HepG2 (cell line): ENCODE results near the gene COMMD7. TPM values are rescaled to one million over a fixed set of nuclear protein-coding genes. Genes with fewer than 3 reads are reported as not detected.

ENCODE experiments used
- BRCA1 ChIP-seq: sonication (generic); formaldehyde crosslinking; IDR thresholded peaks from 2 replicates; pipeline ENCODE4 v1.4.0; 2020; ENCODE audit warnings: missing genetic modification reagents
- ISL2 ChIP-seq: sonication (generic); formaldehyde crosslinking; IDR thresholded peaks from 2 replicates; pipeline ENCODE4 v1.5.0; 2020; ENCODE audit warnings: missing genetic modification reagents
- KDM5A ChIP-seq: fragments of 200-600 bp; sonication (generic); IDR thresholded peaks from 2 replicates; pipeline ENCODE4 v1.7.0; 2018; ENCODE audit warnings: antibody characterized with exemption, mild to moderate bottlenecking, low read length, borderline replicate concordance
- NR2C2 ChIP-seq: sonication (generic); formaldehyde crosslinking; IDR thresholded peaks from 2 replicates; pipeline ENCODE4 v1.4.0; 2020; ENCODE audit warnings: missing genetic modification reagents, mild to moderate bottlenecking, moderate library complexity, borderline replicate concordance
- ZNF224 ChIP-seq: sonication (generic); formaldehyde crosslinking; IDR thresholded peaks from 2 replicates; pipeline ENCODE4 v1.5.0; 2020; ENCODE audit warnings: mild to moderate bottlenecking, missing genetic modification reagents
- ZNF230 ChIP-seq: sonication (generic); formaldehyde crosslinking; IDR thresholded peaks from 2 replicates; pipeline ENCODE4 v1.4.0; 2020; ENCODE audit warnings: mild to moderate bottlenecking, missing genetic modification reagents
- ZNF317 ChIP-seq: sonication (generic); formaldehyde crosslinking; IDR thresholded peaks from 2 replicates; pipeline ENCODE4 v1.5.0; 2020; ENCODE audit warnings: mild to moderate bottlenecking, missing genetic modification reagents
- ZNF543 ChIP-seq: sonication (generic); formaldehyde crosslinking; IDR thresholded peaks from 2 replicates; pipeline ENCODE4 v1.4.0; 2020; ENCODE audit warnings: mild to moderate bottlenecking, missing genetic modification reagents
- ZNF614 ChIP-seq: IDR thresholded peaks from 2 replicates; pipeline ENCODE4 v1.6.1; 2018; ENCODE audit warnings: missing biosample characterization, missing genetic modification reagents, inconsistent platforms, borderline replicate concordance
- ZNF891 ChIP-seq: sonication (generic); formaldehyde crosslinking; IDR thresholded peaks from 2 replicates; pipeline ENCODE4 v1.5.0; 2020; ENCODE audit warnings: mild to moderate bottlenecking, missing genetic modification reagents
- ZSCAN21 ChIP-seq: sonication (generic); formaldehyde crosslinking; IDR thresholded peaks from 2 replicates; pipeline ENCODE4 v1.8.0; 2022; ENCODE audit warnings: mild to moderate bottlenecking, missing genetic modification reagents, moderate library complexity, borderline replicate concordance
- polyA plus RNA-seq, 8 experiments: library from polyadenylated mRNA; depleted of rRNA in 3 of 8; stranded (reverse) in 7 of 8; unstranded in 1 of 8; fragments of >200 nt; fragmentation: Illumina TruSeq in 4 of 8; extraction: Trizol in 4 of 8; gene quantifications; 2 replicates each; pipeline versions ENCODE4 v1.2.1 to v1.2.3, GENCODE V29; 2011 to 2016; ENCODE audit warnings: low read depth in 4 of 8, missing spikeins in 1 of 8, mixed read lengths in 1 of 8; ENCODE audit not compliant: insufficient read depth in 1 of 8
- total RNA-seq, 5 experiments: library from RNA; depleted of rRNA; stranded (reverse); fragments of >200 nt; fragmentation: Illumina TruSeq; extraction: Trizol; gene quantifications; 2 replicates each; pipeline ENCODE4 v1.2.3, GENCODE V29; 2016; ENCODE audit warnings: low read depth in 1 of 5
- TF ChIP-seq, protein P1 (sequence below): sonication (generic); formaldehyde crosslinking; IDR thresholded peaks from 2 replicates; pipeline ENCODE4 v1.9.0; 2022; ENCODE audit warnings: low read depth, missing genetic modification reagents
- TF ChIP-seq, protein P2 (sequence below): sonication (generic); formaldehyde crosslinking; IDR thresholded peaks from 2 replicates; pipeline ENCODE4 v1.4.0; 2020; ENCODE audit warnings: missing genetic modification reagents; ENCODE audit errors: not compliant biosample characterization
- TF ChIP-seq, protein P3 (sequence below): sonication (generic); formaldehyde crosslinking; conservative IDR thresholded peaks from 2 replicates; pipeline ENCODE4 v1.8.0; 2022; ENCODE audit warnings: missing genetic modification reagents
- TF ChIP-seq, protein P4 (sequence below), 2 experiments: fragments of 450-650 bp in 1 of 2; sonication (generic) in 1 of 2; formaldehyde crosslinking; IDR thresholded peaks; 2 replicates each; pipeline versions ENCODE4 v1.5.0 to v1.8.0; 2020 to 2022; ENCODE audit warnings: mild to moderate bottlenecking in 1 of 2, missing genetic modification reagents in 1 of 2
- TF ChIP-seq, protein P5 (sequence below): IDR thresholded peaks from 2 replicates; pipeline ENCODE4 v1.6.1; 2016; ENCODE audit warnings: mild to moderate bottlenecking
- TF ChIP-seq, protein P6 (sequence below): sonication (generic); formaldehyde crosslinking; IDR thresholded peaks from 2 replicates; pipeline ENCODE4 v1.5.0; 2020; ENCODE audit warnings: mild to moderate bottlenecking, missing genetic modification reagents, borderline replicate concordance
- TF ChIP-seq, protein P7 (sequence below): sonication (generic); formaldehyde crosslinking; IDR thresholded peaks from 2 replicates; pipeline ENCODE4 v1.5.0; 2020; ENCODE audit warnings: mild to moderate bottlenecking, missing genetic modification reagents, moderate library complexity

COMMD7 gene
- total and polyA plus RNA-seq, 2 of the 13 experiments (the other 11 are each of a cell fraction or from before 2014, with no cell fraction given): 42.1 to 53.3 TPM

DNA sequence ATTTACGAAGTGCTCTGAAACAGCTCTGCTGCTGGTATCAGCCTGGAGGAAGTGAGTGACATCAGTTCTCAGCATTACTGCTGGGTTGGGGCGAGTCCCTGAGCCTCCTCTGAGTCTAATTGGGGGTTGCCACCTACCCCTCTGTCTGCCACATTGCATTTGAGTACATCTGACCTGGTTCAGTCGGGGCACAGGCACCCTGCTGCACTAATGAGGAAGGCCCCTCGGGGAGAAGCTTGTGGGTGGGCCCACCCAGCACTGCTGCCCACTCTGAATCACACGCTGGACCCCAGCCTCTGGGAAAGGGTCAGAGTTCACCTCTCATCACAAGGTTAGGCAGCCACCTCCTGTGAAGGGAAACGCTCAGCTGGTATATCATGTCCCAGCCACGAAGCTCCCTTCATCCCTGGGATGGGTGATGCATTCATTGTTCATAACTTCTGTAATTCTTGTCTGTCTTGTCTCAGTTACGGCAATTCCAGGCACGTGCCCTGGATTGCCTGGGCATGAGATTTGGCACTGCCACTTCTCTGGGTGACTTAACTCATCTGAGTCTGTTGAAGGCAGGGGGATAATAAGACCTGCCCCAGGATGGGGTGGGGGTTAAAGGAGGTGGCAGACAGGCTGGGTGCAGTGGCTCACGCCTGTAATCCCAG lies 32.2 kb upstream of the COMMD7 start (continued):
- TF ChIP-seq, protein P1, sequence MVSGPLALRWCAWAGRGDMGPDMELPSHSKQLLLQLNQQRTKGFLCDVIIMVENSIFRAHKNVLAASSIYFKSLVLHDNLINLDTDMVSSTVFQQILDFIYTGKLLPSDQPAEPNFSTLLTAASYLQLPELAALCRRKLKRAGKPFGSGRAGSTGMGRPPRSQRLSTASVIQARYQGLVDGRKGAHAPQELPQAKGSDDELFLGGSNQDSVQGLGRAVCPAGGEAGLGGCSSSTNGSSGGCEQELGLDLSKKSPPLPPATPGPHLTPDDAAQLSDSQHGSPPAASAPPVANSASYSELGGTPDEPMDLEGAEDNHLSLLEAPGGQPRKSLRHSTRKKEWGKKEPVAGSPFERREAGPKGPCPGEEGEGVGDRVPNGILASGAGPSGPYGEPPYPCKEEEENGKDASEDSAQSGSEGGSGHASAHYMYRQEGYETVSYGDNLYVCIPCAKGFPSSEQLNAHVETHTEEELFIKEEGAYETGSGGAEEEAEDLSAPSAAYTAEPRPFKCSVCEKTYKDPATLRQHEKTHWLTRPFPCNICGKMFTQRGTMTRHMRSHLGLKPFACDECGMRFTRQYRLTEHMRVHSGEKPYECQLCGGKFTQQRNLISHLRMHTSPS: peak; percentile 42; the same call in 1 of the 2 replicates
- TF ChIP-seq, protein P2, sequence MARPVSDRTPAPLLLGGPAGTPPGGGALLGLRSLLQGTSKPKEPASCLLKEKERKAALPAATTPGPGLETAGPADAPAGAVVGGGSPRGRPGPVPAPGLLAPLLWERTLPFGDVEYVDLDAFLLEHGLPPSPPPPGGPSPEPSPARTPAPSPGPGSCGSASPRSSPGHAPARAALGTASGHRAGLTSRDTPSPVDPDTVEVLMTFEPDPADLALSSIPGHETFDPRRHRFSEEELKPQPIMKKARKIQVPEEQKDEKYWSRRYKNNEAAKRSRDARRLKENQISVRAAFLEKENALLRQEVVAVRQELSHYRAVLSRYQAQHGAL (CRISPR knock-in tag): no peak
- TF ChIP-seq, protein P3, sequence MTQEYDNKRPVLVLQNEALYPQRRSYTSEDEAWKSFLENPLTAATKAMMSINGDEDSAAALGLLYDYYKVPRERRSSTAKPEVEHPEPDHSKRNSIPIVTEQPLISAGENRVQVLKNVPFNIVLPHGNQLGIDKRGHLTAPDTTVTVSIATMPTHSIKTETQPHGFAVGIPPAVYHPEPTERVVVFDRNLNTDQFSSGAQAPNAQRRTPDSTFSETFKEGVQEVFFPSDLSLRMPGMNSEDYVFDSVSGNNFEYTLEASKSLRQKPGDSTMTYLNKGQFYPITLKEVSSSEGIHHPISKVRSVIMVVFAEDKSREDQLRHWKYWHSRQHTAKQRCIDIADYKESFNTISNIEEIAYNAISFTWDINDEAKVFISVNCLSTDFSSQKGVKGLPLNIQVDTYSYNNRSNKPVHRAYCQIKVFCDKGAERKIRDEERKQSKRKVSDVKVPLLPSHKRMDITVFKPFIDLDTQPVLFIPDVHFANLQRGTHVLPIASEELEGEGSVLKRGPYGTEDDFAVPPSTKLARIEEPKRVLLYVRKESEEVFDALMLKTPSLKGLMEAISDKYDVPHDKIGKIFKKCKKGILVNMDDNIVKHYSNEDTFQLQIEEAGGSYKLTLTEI (CRISPR knock-in tag): no peak
- TF ChIP-seq ZNF230 (no peak), ZNF224 (CRISPR knock-in tag) (no peak), BRCA1 (CRISPR knock-in tag) (no peak), ZNF317 (CRISPR knock-in tag) (no peak), KDM5A (no peak), NR2C2 (CRISPR knock-in tag) (peak; percentile 69), ISL2 (CRISPR knock-in tag) (no peak), ZNF614 (no peak), ZSCAN21 (no peak), ZNF891 (CRISPR knock-in tag) (0 out of 2 replicates have a peak, but pooled peaks have one; percentile 42), ZNF543 (CRISPR knock-in tag) (no peak)
- TF ChIP-seq, protein P4, sequence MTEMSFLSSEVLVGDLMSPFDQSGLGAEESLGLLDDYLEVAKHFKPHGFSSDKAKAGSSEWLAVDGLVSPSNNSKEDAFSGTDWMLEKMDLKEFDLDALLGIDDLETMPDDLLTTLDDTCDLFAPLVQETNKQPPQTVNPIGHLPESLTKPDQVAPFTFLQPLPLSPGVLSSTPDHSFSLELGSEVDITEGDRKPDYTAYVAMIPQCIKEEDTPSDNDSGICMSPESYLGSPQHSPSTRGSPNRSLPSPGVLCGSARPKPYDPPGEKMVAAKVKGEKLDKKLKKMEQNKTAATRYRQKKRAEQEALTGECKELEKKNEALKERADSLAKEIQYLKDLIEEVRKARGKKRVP (CRISPR knock-in tag; IDR thresholded peaks at IDR 0.05): no peak
- TF ChIP-seq, protein P5, sequence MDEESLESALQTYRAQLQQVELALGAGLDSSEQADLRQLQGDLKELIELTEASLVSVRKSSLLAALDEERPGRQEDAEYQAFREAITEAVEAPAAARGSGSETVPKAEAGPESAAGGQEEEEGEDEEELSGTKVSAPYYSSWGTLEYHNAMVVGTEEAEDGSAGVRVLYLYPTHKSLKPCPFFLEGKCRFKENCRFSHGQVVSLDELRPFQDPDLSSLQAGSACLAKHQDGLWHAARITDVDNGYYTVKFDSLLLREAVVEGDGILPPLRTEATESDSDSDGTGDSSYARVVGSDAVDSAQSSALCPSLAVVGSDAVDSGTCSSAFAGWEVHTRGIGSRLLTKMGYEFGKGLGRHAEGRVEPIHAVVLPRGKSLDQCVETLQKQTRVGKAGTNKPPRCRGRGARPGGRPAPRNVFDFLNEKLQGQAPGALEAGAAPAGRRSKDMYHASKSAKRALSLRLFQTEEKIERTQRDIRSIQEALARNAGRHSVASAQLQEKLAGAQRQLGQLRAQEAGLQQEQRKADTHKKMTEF: no peak
- TF ChIP-seq, protein P6, sequence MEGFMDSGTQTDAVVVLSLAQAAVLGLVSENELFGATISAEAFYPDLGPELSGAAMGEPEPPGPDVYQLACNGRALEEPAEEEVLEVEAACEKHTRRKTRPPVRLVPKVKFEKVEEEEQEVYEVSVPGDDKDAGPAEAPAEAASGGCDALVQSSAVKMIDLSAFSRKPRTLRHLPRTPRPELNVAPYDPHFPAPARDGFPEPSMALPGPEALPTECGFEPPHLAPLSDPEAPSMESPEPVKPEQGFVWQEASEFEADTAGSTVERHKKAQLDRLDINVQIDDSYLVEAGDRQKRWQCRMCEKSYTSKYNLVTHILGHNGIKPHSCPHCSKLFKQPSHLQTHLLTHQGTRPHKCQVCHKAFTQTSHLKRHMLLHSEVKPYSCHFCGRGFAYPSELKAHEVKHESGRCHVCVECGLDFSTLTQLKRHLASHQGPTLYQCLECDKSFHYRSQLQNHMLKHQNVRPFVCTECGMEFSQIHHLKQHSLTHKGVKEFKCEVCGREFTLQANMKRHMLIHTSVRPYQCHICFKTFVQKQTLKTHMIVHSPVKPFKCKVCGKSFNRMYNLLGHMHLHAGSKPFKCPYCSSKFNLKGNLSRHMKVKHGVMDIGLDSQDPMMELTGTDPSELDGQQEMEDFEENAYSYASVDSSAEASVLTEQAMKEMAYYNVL (CRISPR knock-in tag): no peak
- TF ChIP-seq, protein P7, sequence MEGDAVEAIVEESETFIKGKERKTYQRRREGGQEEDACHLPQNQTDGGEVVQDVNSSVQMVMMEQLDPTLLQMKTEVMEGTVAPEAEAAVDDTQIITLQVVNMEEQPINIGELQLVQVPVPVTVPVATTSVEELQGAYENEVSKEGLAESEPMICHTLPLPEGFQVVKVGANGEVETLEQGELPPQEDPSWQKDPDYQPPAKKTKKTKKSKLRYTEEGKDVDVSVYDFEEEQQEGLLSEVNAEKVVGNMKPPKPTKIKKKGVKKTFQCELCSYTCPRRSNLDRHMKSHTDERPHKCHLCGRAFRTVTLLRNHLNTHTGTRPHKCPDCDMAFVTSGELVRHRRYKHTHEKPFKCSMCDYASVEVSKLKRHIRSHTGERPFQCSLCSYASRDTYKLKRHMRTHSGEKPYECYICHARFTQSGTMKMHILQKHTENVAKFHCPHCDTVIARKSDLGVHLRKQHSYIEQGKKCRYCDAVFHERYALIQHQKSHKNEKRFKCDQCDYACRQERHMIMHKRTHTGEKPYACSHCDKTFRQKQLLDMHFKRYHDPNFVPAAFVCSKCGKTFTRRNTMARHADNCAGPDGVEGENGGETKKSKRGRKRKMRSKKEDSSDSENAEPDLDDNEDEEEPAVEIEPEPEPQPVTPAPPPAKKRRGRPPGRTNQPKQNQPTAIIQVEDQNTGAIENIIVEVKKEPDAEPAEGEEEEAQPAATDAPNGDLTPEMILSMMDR (CRISPR knock-in tag): peak; percentile 16; the same call in 1 of the 2 replicates
